ENCODE results near the gene GLOD5. TPM values are rescaled to one million over a fixed set of nuclear protein-coding genes. Genes with fewer than 3 reads are reported as not detected.
A peak's percentile ranks its signal among the peaks of the same experiment; 100 is the strongest.

The GLOD5 gene
- total and polyA plus RNA-seq, 9 of the 15 experiments (the other 6 are each of a cell fraction or from before 2014, with no cell fraction given), result 0.27 to 4.4 (median 2.2) TPM

- TF ChIP-seq IRF1 (CRISPR knock-in tag; IDR thresholded peaks at IDR 0.05; ENCODE audit: borderline replicate concordance) (no peak), SMAD2 (IDR thresholded peaks at IDR 0.05; ENCODE audit: low read depth, low read length) (no peak), ZNF133 (CRISPR knock-in tag; IDR thresholded peaks at IDR 0.05) (no peak), NEUROD1 (IDR thresholded peaks at IDR 0.05; ENCODE audit: borderline replicate concordance, low read depth, low read length, partially characterized antibody) (no peak), JUN (IDR thresholded peaks at IDR 0.05; ENCODE audit: borderline replicate concordance, low read depth, low read length) (no peak), JUN (CRISPR knock-in tag; IDR thresholded peaks at IDR 0.05; ENCODE audit: borderline replicate concordance) (0 out of 2 replicates have a peak, but pooled peaks have one; percentile 58), SAP30 (IDR thresholded peaks at IDR 0.05; ENCODE audit: borderline replicate concordance, insufficient read depth, low read depth, low read length, poor library complexity, severe bottlenecking) (peak; percentile 24), ZNF77 (CRISPR knock-in tag; IDR thresholded peaks at IDR 0.05) (no peak), MAFK (IDR thresholded peaks at IDR 0.05; ENCODE audit: low read length) (no peak), MAFG (tag; conservative IDR thresholded peaks at IDR 0.05) (no peak), HDAC2 (IDR thresholded peaks at IDR 0.05) (peak; percentile 21; the same call in 1 of the 2 replicates), SMAD1 (IDR thresholded peaks at IDR 0.05; ENCODE audit: low read depth, low read length, partially characterized antibody) (no peak), NFATC3 (IDR thresholded peaks at IDR 0.05) (no peak), SMARCB1 (IDR thresholded peaks at IDR 0.05; ENCODE audit: insufficient read length, low read depth) (no peak), TFAP4 (CRISPR knock-in tag; IDR thresholded peaks at IDR 0.05; ENCODE audit: borderline replicate concordance) (peak; percentile 89), MTF1 (CRISPR knock-in tag; IDR thresholded peaks at IDR 0.05; ENCODE audit: borderline replicate concordance) (no peak), ZNF407 (IDR thresholded peaks at IDR 0.05; ENCODE audit: low read depth) (no peak), TBL1XR1 (IDR thresholded peaks at IDR 0.05; ENCODE audit: low read length in 2 of 2) (no peak), HDGF (IDR thresholded peaks at IDR 0.05) (0 out of 2 replicates have a peak, but pooled peaks have one; percentile 45), MTA2 (IDR thresholded peaks at IDR 0.05; ENCODE audit: low read depth) (peak; percentile 63)
Measured at GRCh38 chrX:48794340-48794910, 32.9 kb downstream of the GLOD5 start (continued).
